GM18517 (cell line): ENCODE results near the gene PPP2R3A.

Experiments used
- ATAC-seq: cut with Tn5 transposase; IDR thresholded peaks from one replicate; pipeline ENCODE4 v1.9.1; 2021; ENCODE audit warnings: mild to moderate bottlenecking, moderate library complexity; ENCODE audit not compliant: unreplicated experiment

The PPP2R3A gene

DNA sequence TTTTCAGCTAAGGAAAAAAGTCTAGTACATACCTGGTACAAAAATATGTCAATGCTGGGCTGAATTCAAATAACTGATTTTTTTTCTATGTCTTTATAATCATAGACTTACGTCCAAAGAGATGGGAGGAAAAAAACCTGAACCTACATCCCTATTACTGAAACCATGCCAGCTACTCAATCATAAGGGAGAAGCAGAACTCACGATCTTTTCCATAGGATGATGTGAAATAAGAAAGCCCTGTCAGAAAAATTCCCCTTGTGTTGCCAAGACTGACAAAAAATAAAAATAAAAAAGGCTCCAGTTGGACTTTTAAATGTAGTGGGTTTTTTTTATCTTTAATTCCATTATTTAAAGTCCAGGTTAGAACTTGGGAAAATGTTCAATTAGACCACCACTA is 227.3 kb downstream of the PPP2R3A start:
- ATAC-seq = no peak

DNA sequence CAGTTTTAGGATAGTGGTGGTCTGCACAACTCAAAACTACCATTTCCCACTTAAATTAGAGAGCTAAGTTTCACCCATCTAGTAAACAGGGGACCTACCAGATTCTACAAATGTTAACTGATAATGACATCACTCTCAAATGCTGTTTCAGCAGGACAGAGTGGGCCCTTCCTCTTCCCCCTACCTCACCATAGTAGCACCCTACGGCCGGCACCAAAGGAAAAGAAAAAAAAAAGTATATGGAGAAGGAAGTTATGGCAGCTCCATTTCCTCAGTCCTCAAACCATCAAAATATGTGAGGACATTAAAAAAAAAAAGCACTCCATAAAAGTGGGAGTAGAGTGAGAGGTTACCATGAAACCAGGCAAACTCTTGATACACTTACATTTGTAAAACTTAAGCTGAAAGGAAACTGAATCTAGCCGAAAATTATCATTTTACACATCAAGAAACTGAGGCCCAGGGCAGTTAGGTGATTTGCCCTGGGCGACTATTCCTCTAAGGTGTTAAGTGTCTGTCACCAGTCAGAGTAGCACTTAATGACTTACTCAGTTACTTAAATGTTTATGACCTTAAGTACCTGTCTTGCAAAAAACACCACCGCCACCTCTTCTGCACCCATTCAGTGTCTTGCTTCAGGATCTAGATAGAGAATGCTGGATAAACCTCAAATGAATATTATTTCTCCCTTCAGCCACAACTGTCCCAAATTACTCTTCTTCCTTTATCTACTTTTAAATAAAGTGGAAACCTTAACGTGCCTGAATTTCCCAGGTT is 227.9 kb downstream of the PPP2R3A start:
- ATAC-seq = no peak

GRCh38 chr3:136194409-136195257 is 229.1 kb downstream of the PPP2R3A start:
- no peak for ATAC-seq

- peak; percentile 14 for ATAC-seq
These were observed 229.9 kb downstream of the PPP2R3A start for GRCh38 chr3:136195258-136196063.

- ATAC-seq = peak; percentile 16
These were observed 230.5 kb downstream of the PPP2R3A start, which contains the start of gene MSL2 for GRCh38 chr3:136196064-136196400. Gene MSL2 (minus strand): TSS chr3:136196335. CDS start chr3:136195113, 1,222 bp downstream.

DNA sequence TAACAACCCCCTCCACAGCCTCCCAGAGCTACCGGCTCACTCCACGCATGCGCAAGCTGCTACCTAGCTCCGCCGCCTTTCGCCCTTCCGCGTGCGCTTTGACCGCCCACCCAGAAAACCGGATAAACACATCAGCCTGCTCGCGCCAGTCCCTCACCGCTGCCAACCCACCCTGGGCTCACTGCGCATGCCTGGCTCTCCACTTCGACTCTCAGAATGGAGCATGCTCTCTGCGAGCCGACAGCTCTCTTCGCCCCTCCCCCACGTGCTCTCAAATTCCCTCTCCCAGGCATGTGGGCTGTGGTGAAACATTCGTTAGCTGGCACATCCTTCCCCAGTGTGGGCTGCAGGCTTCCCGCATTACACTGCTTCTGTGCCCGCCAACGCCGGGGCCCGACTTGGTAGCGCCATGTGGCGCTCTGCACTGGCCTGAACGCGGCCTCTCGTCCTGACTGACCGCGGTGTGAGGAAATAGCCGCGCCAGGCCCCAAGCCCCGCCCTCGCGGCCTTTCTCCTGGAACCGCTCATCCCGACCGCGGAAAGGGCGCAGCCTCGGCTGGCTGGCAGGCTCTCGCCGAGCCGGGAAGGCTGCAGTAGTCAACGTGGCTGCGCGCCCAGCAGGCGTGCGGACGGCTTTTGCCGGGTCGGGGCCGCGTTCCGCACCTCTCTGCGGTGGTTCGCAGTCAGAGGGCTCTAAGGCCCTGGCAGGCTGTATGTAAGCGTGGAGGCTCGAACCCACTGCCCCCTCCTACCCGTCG is 231.1 kb downstream of the PPP2R3A start:
- ATAC-seq = peak; percentile 73

- no peak for ATAC-seq
These were observed 231.7 kb downstream of the PPP2R3A start for GRCh38 chr3:136197159-136197793.
